HG02623 (cell line): ENCODE results near the gene DESI2.

Source experiments
- ATAC-seq: cut with Tn5 transposase; IDR thresholded peaks from one replicate; pipeline ENCODE4 v1.9.1; 2021; ENCODE audit warnings: moderate library complexity; ENCODE audit not compliant: unreplicated experiment

The DESI2 gene

DNA sequence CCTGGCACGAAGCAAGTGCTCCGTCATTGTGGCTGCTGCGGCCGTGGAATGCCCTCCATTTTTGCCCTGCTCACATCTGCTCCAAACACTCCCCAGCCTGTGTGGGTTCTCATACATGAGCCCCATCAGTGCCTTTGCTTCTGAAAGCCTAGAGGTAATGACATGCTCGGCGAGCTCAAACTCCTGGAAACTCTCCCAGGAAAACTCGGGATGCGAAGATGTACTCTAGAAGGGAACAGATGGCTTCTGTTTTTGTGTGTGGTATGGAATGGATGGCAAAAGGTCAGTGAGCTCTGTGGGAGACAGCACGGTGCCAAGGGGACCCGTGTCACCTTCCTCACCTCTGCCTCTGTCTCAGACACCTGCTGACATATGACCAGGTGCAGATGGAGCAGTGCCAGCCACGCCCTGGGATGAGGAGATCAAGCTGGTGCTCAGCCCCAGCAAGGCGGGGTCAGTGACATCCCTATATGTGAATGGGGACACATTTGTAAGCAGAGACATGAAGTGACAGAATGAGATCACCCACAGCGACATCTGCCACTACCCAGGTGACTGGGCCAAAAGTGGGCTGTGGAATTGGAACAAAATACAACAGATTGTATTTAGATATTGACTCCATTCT, 98.5 kb downstream of the DESI2 start:
- ATAC-seq, result no peak

GRCh38 chr1:244755673-244756072, 102.7 kb downstream of the DESI2 start:
- no peak for ATAC-seq

- no peak for ATAC-seq
Measured at GRCh38 chr1:244757091-244757939, 104.4 kb downstream of the DESI2 start.
